GM18909 (cell line): ENCODE results near the gene ANO1.

Experiments used
- ATAC-seq: cut with Tn5 transposase; IDR thresholded peaks from one replicate; pipeline ENCODE4 v1.9.1; 2021; ENCODE audit warnings: mild to moderate bottlenecking; ENCODE audit not compliant: unreplicated experiment, poor library complexity

The ANO1 gene

DNA sequence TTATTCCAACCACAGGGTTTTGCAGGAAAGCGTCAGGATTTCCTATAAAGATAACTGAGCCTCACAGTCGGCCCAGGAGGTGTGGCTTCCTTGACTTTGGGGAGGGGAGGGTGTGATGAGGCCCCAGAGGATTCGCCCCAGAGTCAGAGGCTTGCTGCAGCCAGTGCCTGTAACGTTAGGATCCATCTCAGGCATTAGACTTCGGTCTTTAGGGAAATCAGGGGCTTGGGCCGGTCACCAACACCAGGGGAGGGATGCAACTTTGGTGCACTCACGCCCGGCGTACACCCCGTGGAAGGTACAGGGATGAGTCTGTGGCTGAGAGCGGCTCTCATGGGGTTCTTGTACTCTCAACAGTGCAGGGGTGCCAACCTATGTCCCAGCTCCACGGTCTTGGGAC, 5.7 kb upstream of the ANO1 start:
- no peak for ATAC-seq

GRCh38 chr11:70072861-70073755, 5.0 kb upstream of the ANO1 start:
- ATAC-seq = no peak

GRCh38 chr11:70073871-70074371, 4.2 kb upstream of the ANO1 start:
- no peak for ATAC-seq

GRCh38 chr11:70074746-70075145, 3.4 kb upstream of the ANO1 start:
- ATAC-seq = no peak

DNA sequence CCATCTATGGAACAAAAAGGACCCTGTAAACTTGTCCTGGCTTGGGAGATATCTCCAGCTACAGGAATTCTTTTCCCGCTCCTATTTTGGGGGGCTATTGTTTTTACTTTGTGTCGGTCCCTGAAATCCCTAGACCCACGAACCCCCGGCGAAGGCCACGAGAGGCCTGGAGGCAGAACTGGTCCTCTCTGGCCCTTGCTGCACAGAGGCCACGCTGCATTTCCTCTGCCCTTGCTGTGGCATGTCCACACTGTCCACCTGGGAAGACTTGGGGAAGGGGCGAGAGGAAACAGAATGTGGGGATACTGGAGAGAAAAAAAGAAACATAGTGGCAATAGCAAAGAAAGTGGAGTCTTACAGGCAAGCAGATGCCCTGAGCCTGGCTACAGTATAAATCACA, 2.3 kb upstream of the ANO1 start:
- no peak for ATAC-seq

- no peak for ATAC-seq
These were observed 1.6 kb upstream of the ANO1 start for GRCh38 chr11:70076461-70076931.

GRCh38 chr11:70077411-70078094, 564 bp upstream of the ANO1 start:
- ATAC-seq = no peak

DNA sequence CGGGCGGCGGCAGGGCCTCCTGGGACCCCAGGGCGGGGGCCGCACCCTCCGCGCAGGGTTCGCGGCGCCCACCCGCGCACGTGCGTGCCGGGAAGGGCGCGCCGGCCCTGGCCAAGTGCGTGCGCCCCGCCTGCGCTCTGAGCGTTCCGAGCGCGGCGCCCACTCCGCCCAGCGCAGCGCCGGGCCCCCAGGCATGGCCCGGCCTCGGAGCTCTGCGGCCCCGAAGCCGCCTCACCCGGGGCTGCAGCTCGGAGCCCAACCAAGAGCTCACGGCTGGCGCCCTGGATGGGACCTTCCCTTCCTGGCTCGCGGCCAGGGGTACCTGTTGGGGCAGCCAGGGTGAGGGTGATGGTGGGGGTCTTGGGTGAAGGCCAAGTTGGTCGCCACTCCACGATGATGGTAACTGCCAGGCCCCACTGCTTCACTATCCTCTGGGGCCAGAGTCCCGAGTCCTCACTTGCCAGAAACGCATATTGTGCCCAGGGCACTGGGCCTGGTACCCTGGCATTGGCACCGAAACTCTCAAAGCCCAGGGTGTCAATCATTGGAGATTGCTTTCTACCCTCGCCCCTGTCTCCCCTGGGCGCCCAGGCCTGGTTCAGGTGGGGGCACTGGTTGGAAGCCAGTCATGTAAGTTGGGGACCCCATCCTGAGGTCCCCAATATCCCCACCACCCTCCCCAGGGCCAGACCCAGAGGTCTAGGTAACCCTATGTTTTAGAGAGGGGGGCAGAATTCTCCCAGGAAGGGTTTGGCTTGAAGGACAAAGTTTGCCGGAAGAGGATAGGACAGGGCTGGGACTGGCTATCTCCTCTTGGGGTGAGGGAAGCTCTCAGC, 882 bp downstream of the ANO1 start:
- no peak for ATAC-seq

- no peak for ATAC-seq
These were observed 1.6 kb downstream of the ANO1 start for GRCh38 chr11:70079691-70080090.

GRCh38 chr11:70080763-70081162, 2.6 kb downstream of the ANO1 start:
- ATAC-seq = no peak

DNA sequence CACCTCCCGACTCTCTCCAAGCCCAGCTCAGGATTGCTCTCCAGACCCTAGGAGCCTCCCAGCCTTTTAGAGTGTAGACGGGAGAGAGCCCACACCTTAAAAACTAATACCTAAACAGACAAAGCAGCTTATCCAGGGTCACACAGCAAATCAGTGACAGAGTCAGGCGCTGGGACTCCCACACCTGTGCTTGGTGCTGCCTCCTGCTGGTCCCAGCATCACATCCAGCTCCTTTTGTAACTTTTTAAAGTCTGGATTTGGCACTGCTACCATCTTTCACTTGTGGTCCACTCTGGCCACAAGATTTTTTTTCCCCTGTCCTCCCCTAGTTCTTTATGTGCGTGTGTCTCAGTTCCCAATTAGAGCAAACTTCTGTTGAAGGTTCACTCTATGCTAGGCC, 4.7 kb downstream of the ANO1 start:
- ATAC-seq = no peak

GRCh38 chr11:70084046-70084984, 6.2 kb downstream of the ANO1 start:
- no peak for ATAC-seq

GRCh38 chr11:70085815-70086769, 8.0 kb downstream of the ANO1 start:
- no peak for ATAC-seq

- no peak for ATAC-seq
These were observed 9.5 kb downstream of the ANO1 start for GRCh38 chr11:70087446-70088167.

GRCh38 chr11:70088735-70089250, 10.7 kb downstream of the ANO1 start:
- ATAC-seq = no peak

DNA sequence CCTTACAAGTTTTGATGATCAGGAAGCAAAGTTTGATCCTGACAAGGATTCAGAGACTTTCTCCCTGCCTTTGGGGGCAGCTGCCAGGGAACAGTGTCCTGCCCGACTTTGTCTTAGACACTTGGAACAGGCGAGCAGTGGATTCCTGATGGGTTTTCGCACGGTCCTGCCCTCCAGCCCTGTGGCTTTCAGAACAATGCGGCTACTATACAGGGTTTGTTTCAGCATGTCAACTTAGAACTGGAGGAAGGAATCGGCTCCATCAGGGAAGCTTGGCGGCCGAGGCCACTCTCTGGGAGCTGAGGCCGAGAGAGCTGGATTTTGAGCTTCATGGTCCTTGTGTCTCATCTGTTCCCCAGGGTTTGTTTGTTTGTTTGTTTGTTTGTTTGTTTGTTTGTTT, 11.5 kb downstream of the ANO1 start:
- no peak for ATAC-seq

- ATAC-seq = no peak
These were observed 12.9 kb downstream of the ANO1 start for GRCh38 chr11:70090961-70091381.
